Measurements from ENCODE around the gene ADAM15. TPM values are rescaled to one million over a fixed set of nuclear protein-coding genes. Genes with fewer than 3 reads are reported as not detected.

ADAM15 gene
- total and polyA plus RNA-seq, 5 donors from 2014 or later = 9.8 to 31.5 (median 20.6) TPM

DNA sequence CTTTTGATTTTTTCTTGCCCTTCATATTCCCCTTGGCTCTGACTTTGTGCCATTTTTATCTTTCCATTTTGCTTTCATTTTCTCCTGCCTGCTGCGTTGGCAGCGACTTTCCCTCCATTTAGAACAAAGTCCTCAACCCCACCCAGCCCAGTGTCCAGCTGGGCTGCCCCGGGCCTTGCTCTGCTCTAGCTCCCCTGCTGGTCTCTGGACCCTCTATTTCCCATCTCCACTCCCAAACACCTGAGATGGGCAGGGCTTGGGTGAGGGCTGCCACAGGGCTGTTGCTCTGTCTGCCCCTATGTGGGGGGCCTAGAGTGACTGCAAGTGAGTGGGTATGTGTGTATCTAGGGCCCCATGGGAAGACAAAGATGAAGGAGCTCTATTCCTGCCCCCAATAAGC lies 7.3 kb upstream of the ADAM15 start:
- Mint-ChIP-seq H3K36me3 (no peaks in the 10 kb centered on the region), H3K4me1 (peaks cover 4 to 10% (median 5%) of the 10 kb centered on the region in 4 donors), H3K27me3 (no peaks in the 10 kb centered on the region), H3K9me3 (no peaks in the 10 kb centered on the region), H3K27ac (no peak overlapping the region), H3K4me3 (no peak overlapping the region)
- DNase-seq (no peak), ATAC-seq (ENCODE audit: low read depth in 2 of 2) (no peak)
- Histone ChIP-seq H3K9me3 (ENCODE audit: control insufficient read depth in 2 of 2, low read length in 2 of 2) (no peaks in the 10 kb centered on the region), H3K4me1 (ENCODE audit: control insufficient read depth, insufficient read depth, low read length, poor library complexity, severe bottlenecking) (no peaks in the 10 kb centered on the region), H3K27ac (ENCODE audit: insufficient read depth, low read length, poor library complexity, severe bottlenecking) (no peak overlapping the region), H3K36me3 (ENCODE audit: control insufficient read depth, insufficient read depth, low read length) (no peaks in the 10 kb centered on the region), H3K27me3 (ENCODE audit: control insufficient read depth, insufficient read depth, low read length) (no peaks in the 10 kb centered on the region), H3K4me3 (ENCODE audit: low read depth, low read length) (no peak overlapping the region)

DNA sequence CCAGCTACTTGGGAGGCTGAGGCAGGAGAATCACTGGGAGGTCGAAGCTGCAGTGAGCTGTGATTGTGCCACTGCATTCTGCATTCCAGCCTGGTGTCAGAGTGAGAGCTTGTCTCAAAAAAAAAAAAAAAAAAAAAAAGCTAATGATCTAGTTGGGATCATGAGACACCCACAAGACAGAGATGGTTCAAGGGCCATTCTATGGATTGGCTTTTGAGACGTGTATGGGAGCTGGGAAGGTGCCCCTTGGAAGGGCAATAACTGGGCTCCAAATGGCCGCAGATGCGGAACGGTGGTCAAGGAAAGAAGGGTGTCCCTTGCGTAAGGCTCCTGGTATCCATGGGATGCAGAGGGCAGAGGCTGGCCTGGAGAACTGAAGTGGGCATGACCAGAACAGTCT lies 6.8 kb upstream of the ADAM15 start:
- Histone ChIP-seq H3K27ac (ENCODE audit: insufficient read depth, low read length, poor library complexity, severe bottlenecking) (no peak overlapping the region), H3K9me3 (ENCODE audit: control insufficient read depth in 2 of 2, low read length in 2 of 2) (no peaks in the 10 kb centered on the region), H3K36me3 (ENCODE audit: control insufficient read depth, insufficient read depth, low read length) (no peaks in the 10 kb centered on the region), H3K4me1 (ENCODE audit: control insufficient read depth, insufficient read depth, low read length, poor library complexity, severe bottlenecking) (no peaks in the 10 kb centered on the region), H3K27me3 (ENCODE audit: control insufficient read depth, insufficient read depth, low read length) (no peaks in the 10 kb centered on the region), H3K4me3 (ENCODE audit: low read depth, low read length) (no peak overlapping the region)
- H3K4me1 Mint-ChIP-seq = peaks cover 4 to 10% (median 5%) of the 10 kb centered on the region in 4 donors
- H3K9me3 Mint-ChIP-seq = no peaks in the 10 kb centered on the region
- peak overlapping the region in 1 of 4 donors; percentile 54 for H3K4me3 Mint-ChIP-seq
- DNase-seq (no peak), ATAC-seq (ENCODE audit: low read depth in 2 of 2) (no peak)
- H3K36me3 Mint-ChIP-seq = no peaks in the 10 kb centered on the region
- no peaks in the 10 kb centered on the region for H3K27me3 Mint-ChIP-seq
- no peak overlapping the region for H3K27ac Mint-ChIP-seq

DNA sequence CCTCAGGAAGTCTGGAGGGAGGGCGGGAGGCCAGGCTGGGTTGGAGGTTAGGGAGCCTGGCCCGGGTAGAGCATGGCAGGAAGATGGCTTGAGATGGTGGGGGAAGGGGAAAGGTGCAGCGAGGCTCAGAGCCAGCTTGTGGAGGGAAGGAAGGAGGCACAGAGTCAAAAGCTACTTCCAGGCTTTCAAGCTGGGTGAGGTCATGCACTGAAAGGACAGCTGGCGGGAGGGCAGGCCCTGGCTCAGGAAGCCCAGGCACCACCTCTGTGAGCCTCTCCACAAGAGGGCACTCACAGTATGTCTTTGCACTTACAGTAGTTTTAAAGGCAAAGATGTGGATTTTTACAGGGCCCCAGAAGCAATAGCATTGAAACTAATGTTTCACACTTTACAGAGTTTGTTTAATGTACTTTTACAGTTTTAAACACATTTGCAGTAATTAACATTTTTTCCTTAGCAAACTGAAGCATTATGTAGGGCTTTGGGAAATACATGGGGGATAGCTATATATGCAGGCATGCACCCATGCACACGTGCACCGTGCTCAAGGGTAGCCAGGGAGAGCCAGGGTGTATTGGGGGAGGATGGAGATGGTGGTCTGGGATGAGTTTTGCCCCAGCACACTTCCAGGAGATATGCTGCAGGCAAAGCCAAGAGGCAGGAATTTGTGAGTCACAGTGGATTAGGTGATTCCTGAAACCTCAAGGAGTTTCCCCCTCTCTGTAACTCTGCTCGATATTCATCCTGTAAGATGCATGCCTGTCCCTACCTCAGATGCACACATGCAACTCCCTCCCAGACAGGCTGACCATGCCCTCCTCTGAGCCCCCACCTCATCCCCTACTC lies 6.1 kb upstream of the ADAM15 start:
- H3K4me1 ChIP-seq (ENCODE audit: control insufficient read depth, insufficient read depth, low read length, poor library complexity, severe bottlenecking) = no peaks in the 10 kb centered on the region
- Mint-ChIP-seq H3K27ac (no peak overlapping the region), H3K4me1 (peaks cover 4 to 10% (median 7%) of the 10 kb centered on the region in 4 donors), H3K4me3 (peak overlapping the region in 2 of 4 donors; percentile 3 to 54), H3K36me3 (no peaks in the 10 kb centered on the region), H3K27me3 (no peaks in the 10 kb centered on the region), H3K9me3 (no peaks in the 10 kb centered on the region)
- no peaks in the 10 kb centered on the region for H3K36me3 ChIP-seq (ENCODE audit: control insufficient read depth, insufficient read depth, low read length)
- ATAC-seq (ENCODE audit: low read depth in 2 of 2) (peak; percentile 80 to 82), DNase-seq (peak; percentile 50 to 78 (median 70))
- no peaks in the 10 kb centered on the region for H3K9me3 ChIP-seq (ENCODE audit: control insufficient read depth in 2 of 2, low read length in 2 of 2)
- no peak overlapping the region for H3K4me3 ChIP-seq (ENCODE audit: low read depth, low read length)
- H3K27me3 ChIP-seq (ENCODE audit: control insufficient read depth, insufficient read depth, low read length) = no peaks in the 10 kb centered on the region
- H3K27ac ChIP-seq (ENCODE audit: insufficient read depth, low read length, poor library complexity, severe bottlenecking) = no peak overlapping the region

DNA sequence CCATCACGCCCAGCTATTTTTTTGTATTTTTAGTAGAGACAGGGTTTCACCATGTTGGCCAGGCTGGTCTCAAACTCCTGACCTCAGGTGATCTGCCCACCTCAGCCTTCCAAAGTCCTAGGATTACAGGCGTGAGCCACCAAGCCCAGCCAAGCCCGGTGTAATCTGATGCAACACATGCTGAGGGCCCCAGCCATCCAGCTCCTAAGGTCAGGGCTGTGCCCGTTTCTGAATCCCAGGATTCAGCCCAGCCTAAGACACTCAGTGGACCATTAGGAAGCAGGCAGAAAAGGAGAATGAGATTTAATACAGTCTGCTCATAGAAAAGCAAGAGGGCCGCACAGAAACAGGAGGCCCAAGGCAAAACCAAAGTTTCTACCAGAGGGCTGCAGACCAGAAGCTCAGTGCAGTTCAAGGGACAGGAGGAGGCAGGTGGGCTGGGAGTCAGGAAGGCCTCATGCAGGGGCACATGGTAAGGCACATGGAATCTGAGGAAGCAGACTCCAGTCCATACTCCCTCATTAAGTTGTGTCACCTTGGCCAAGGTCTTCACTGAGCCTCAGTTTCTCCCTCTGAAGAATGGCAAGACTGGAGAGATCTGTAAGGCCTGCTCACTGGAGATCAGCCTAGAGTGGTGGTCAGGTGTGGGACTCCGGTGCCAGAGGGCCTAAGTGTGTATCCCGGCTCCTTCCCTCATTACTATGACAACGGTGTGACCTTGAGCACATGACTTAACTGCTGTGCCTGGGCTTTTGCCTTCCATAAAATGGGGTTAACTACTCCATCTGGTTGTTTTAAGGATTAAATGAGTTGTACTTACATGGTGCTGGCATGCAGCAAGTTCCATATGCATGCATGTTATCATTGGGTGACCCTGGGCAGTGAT lies 2.4 kb upstream of the ADAM15 start:
- peak overlapping the region in 1 of 3 donors; percentile 64 for H3K27ac Mint-ChIP-seq
- no peaks in the 10 kb centered on the region for H3K27me3 Mint-ChIP-seq
- Histone ChIP-seq H3K4me3 (ENCODE audit: low read depth, low read length) (no peak overlapping the region), H3K27ac (ENCODE audit: insufficient read depth, low read length, poor library complexity, severe bottlenecking) (no peak overlapping the region), H3K4me1 (ENCODE audit: control insufficient read depth, insufficient read depth, low read length, poor library complexity, severe bottlenecking) (peaks cover 25% of the 10 kb centered on the region), H3K9me3 (ENCODE audit: control insufficient read depth in 2 of 2, low read length in 2 of 2) (no peaks in the 10 kb centered on the region), H3K27me3 (ENCODE audit: control insufficient read depth, insufficient read depth, low read length) (no peaks in the 10 kb centered on the region), H3K36me3 (ENCODE audit: control insufficient read depth, insufficient read depth, low read length) (no peaks in the 10 kb centered on the region)
- H3K4me3 Mint-ChIP-seq = peak overlapping the region in 3 of 4 donors; percentile 38 to 86 (median 84)
- peaks cover 4 to 29% (median 21%) of the 10 kb centered on the region in 4 donors for H3K4me1 Mint-ChIP-seq
- H3K9me3 Mint-ChIP-seq = no peaks in the 10 kb centered on the region
- ATAC-seq (ENCODE audit: low read depth in 2 of 2) (no peak), DNase-seq (no peak)
- H3K36me3 Mint-ChIP-seq = no peaks in the 10 kb centered on the region

DNA sequence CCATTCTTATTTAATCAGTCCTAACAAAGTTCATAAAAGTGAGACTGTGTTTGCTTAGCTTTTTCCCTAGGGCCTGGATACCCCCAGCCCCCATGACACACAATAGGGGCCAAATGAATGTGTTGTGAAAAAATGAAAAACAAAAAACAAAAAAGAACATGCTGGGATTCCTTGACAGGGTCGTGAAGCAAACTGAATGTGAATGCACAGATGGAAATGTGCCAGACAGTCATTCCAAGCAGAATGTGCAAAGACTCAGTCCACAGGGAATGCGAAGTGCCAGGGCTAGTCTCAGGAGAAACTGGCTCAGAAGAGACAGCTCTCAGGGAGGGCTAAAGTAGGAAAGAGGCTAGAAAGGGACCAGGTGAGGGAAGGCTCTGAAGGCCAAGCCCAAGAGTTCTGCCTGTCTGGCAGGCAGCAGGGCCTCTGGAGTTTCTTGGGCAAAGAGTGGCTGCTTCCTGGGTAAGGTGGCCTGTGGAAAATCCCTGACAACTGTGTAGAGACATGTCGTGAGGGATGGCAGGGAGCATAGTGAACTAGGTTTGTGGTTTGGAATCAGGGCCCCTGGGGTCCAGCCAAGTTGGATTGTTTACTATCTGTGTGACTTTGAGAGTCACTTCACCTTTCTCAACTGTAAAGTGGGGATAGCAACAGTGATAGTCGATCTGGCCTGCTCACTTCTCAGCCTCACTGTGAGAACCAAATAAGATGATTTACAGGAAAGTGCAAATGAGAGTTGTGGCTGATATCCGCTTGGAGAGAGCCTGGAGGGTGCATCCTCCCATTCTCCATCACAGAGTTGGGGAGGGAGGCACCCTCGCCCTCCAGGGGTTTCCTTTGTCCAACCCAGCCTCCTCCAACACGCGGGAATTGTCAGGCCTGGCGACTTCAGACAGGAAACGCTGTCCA lies 1.2 kb upstream of the ADAM15 start:
- H3K27ac Mint-ChIP-seq = peak overlapping the region in 2 of 3 donors; percentile 64 to 85
- H3K9me3 Mint-ChIP-seq = no peaks in the 10 kb centered on the region
- no peak for ATAC-seq (ENCODE audit: low read depth in 2 of 2)
- H3K36me3 Mint-ChIP-seq = no peaks in the 10 kb centered on the region
- Histone ChIP-seq H3K27me3 (ENCODE audit: control insufficient read depth, insufficient read depth, low read length) (no peaks in the 10 kb centered on the region), H3K4me3 (ENCODE audit: low read depth, low read length) (peak overlapping the region; percentile 51), H3K9me3 (ENCODE audit: control insufficient read depth in 2 of 2, low read length in 2 of 2) (no peaks in the 10 kb centered on the region), H3K36me3 (ENCODE audit: control insufficient read depth, insufficient read depth, low read length) (no peaks in the 10 kb centered on the region), H3K27ac (ENCODE audit: insufficient read depth, low read length, poor library complexity, severe bottlenecking) (peak overlapping the region; percentile 72), H3K4me1 (ENCODE audit: control insufficient read depth, insufficient read depth, low read length, poor library complexity, severe bottlenecking) (peaks cover 25% of the 10 kb centered on the region)
- no peaks in the 10 kb centered on the region for H3K27me3 Mint-ChIP-seq
- no peak for DNase-seq
- peaks cover 3 to 28% (median 19%) of the 10 kb centered on the region in 4 donors for H3K4me1 Mint-ChIP-seq
- peak overlapping the region; percentile 84 to 93 (median 88) for H3K4me3 Mint-ChIP-seq

DNA sequence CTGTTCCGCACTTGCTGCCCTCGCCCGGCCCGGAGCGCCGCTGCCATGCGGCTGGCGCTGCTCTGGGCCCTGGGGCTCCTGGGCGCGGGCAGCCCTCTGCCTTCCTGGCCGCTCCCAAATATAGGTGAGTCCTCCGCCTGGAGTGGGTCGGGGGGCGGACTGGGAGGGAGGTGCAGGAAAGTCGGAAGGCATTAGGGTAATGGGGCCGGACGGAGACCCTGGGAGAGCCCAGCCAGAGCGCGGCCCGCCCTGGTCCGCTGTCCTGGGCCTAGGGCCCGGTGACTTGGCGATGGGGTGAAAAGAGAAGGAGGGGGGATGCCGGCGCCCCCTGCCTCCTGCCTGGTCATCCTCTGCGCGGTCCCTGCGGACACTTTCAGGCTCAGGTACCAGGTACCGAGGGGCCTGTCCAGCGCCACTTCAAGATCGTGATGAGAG lies 243 bp downstream of the ADAM15 start:
- Mint-ChIP-seq H3K4me3 (peak overlapping the region; percentile 82 to 94 (median 88)), H3K4me1 (peaks cover 0 to 28% (median 16%) of the 10 kb centered on the region in 4 donors), H3K36me3 (no peaks in the 10 kb centered on the region), H3K9me3 (no peaks in the 10 kb centered on the region), H3K27ac (peak overlapping the region in 1 of 3 donors; percentile 62), H3K27me3 (no peaks in the 10 kb centered on the region)
- Histone ChIP-seq H3K9me3 (ENCODE audit: control insufficient read depth in 2 of 2, low read length in 2 of 2) (no peaks in the 10 kb centered on the region), H3K27ac (ENCODE audit: insufficient read depth, low read length, poor library complexity, severe bottlenecking) (peak overlapping the region; percentile 61), H3K4me3 (ENCODE audit: low read depth, low read length) (peak overlapping the region; percentile 51), H3K4me1 (ENCODE audit: control insufficient read depth, insufficient read depth, low read length, poor library complexity, severe bottlenecking) (peaks cover 25% of the 10 kb centered on the region), H3K36me3 (ENCODE audit: control insufficient read depth, insufficient read depth, low read length) (peaks cover 4% of the 10 kb centered on the region), H3K27me3 (ENCODE audit: control insufficient read depth, insufficient read depth, low read length) (no peaks in the 10 kb centered on the region)
- DNase-seq (no peak), ATAC-seq (ENCODE audit: low read depth in 2 of 2) (peak in 1 of 2 donors; percentile 5)
